ENCODE measurements around the gene MYO6. TPM values are rescaled to one million over a fixed set of nuclear protein-coding genes. Genes with fewer than 3 reads are reported as not detected.
"Not testable (repeated sequence)": the region's sequence is repeated elsewhere in the genome, so short reads cannot be mapped to it uniquely, and the experiment has no call there.

Gene MYO6
- total RNA-seq (1 to 10 TPM; 7.1 to 9.0 (median 7.9) TPM), polyA plus RNA-seq (3.3 TPM)
- long read RNA-seq, donor 1, partial matches to known transcripts = 14 of 19 reads
- long read RNA-seq, donor 1, other reads (novel, unspliced or antisense) = 5 of 19 reads
- long read RNA-seq, donor 2, partial matches to known transcripts = 1 of 4 reads
- long read RNA-seq, donor 2, other reads (novel, unspliced or antisense) = 3 of 4 reads
- long read RNA-seq, donor 3, partial matches to known transcripts = 37 of 45 reads
- long read RNA-seq, donor 3, other reads (novel, unspliced or antisense) = 8 of 45 reads
- long read RNA-seq, donor 4, partial matches to known transcripts = 0 of 1 reads
- long read RNA-seq, donor 4, other reads (novel, unspliced or antisense) = 1 of 1 reads

- no peaks in the 10 kb centered on the region for H3K4me1 ChIP-seq (ENCODE audit: control insufficient read depth, insufficient read depth, low read length)
- peak within 1 kb of the TSS; percentile 92 for H3K4me3 ChIP-seq (ENCODE audit: low read length)
- peak; percentile 98 for ATAC-seq
- no peaks in the 10 kb centered on the region for H3K9me3 ChIP-seq (ENCODE audit: control insufficient read depth, low read length)
- WGBS = under 1% methylated on average over 94 of the region's 97 CpGs
- H3K27ac ChIP-seq (ENCODE audit: low read length) = peak within 1 kb of the TSS; percentile 59
- intact Hi-C loops (cut with DNase I) = no loop called here
- H3K27me3 ChIP-seq (ENCODE audit: control insufficient read depth, insufficient read depth) = no peaks in the 10 kb centered on the region
- DNase-seq = peak; percentile 80 to 91 (median 91)
Observed at GRCh38 chr6:75748743-75749538, at the start of gene MYO6. Gene MYO6, plus strand, starts transcription at chr6:75749239. Its CDS starts 68,309 bp downstream, at chr6:75817548.

DNA sequence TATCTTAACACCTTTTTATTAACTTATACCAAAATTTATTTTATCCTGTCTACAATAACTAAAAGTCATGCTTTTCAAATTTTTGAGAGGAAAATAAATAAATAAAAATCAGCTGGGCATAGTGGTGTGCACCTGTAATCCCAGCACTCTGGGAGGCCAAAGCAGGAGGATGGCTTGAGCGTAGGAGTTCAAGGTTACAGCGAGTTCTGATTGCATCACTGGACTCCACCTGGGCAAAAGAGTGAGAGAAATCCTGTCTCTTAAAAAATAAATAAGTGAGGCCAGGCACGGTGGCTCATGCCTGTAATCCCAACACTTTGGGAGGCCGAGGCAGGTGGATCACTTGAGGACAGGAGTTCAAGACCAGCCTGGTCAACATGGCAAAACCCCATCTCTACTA lies 40.7 kb upstream of the MYO6 start:
- H3K4me1 ChIP-seq (ENCODE audit: control insufficient read depth, insufficient read depth, low read length); H3K27ac ChIP-seq (ENCODE audit: low read length); ATAC-seq; H3K9me3 ChIP-seq (ENCODE audit: control insufficient read depth, low read length); H3K4me3 ChIP-seq (ENCODE audit: low read length); DNase-seq; H3K27me3 ChIP-seq (ENCODE audit: control insufficient read depth, insufficient read depth); intact Hi-C loops (cut with DNase I): not testable (repeated sequence)
- WGBS = 99% methylated on average over 4 of the region's 4 CpGs

GRCh38 chr6:75711173-75711572 lies 37.9 kb upstream of the MYO6 start:
- Histone ChIP-seq H3K27me3 (ENCODE audit: control insufficient read depth, insufficient read depth) (no peaks in the 10 kb centered on the region), H3K4me1 (ENCODE audit: control insufficient read depth, insufficient read depth, low read length) (no peaks in the 10 kb centered on the region), H3K27ac (ENCODE audit: low read length) (no peak overlapping the region), H3K4me3 (ENCODE audit: low read length) (no peak overlapping the region), H3K9me3 (ENCODE audit: control insufficient read depth, low read length) (no peaks in the 10 kb centered on the region)
- DNase-seq = no peak
- intact Hi-C loops (cut with DNase I) = no loop called here
- WGBS = 79% methylated on average over 2 of the region's 2 CpGs
- no peak for ATAC-seq

DNA sequence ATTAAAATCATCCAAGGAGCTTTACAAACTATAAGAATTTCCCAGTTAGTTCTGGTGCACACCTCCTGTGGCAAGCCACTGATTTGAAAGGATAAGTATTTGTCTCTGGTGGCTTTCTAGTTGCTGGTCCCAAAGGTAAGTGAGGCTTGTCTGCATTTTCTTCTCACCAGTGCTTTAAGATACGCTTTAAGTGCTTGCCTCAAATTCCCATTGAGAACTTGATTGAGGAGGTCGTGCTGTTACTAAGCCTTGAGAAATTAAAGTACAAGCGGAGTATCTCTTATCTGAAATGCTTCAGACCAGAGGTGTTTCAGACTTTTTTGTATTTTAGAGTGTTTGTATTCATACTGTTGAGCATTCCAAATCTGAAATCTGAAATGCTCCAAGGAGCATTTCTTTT lies 29.9 kb upstream of the MYO6 start:
- Histone ChIP-seq H3K4me1 (ENCODE audit: control insufficient read depth, insufficient read depth, low read length) (no peaks in the 10 kb centered on the region), H3K4me3 (ENCODE audit: low read length) (no peak overlapping the region), H3K27me3 (ENCODE audit: control insufficient read depth, insufficient read depth) (no peaks in the 10 kb centered on the region), H3K9me3 (ENCODE audit: control insufficient read depth, low read length) (no peaks in the 10 kb centered on the region), H3K27ac (ENCODE audit: low read length) (no peak overlapping the region)
- DNase-seq (no peak), ATAC-seq (no peak)
- WGBS = 78% methylated on average over 3 of the region's 3 CpGs
- intact Hi-C loops (cut with DNase I) = no loop called here

GRCh38 chr6:75723382-75723781 lies 25.7 kb upstream of the MYO6 start:
- ATAC-seq = no peak
- intact Hi-C loops (cut with DNase I) = no loop called here
- WGBS = 88% methylated on average over 2 of the region's 2 CpGs

GRCh38 chr6:75727206-75727605 lies 21.8 kb upstream of the MYO6 start:
- H3K27me3 ChIP-seq (ENCODE audit: control insufficient read depth, insufficient read depth) = no peaks in the 10 kb centered on the region
- no peak overlapping the region for H3K27ac ChIP-seq (ENCODE audit: low read length)
- intact Hi-C loops (cut with DNase I) = no loop called here
- H3K4me3 ChIP-seq (ENCODE audit: low read length) = no peak overlapping the region
- ATAC-seq (no peak), DNase-seq (no peak)
- 93% methylated on average over 2 of the region's 2 CpGs for WGBS
- no peaks in the 10 kb centered on the region for H3K9me3 ChIP-seq (ENCODE audit: control insufficient read depth, low read length)
- no peaks in the 10 kb centered on the region for H3K4me1 ChIP-seq (ENCODE audit: control insufficient read depth, insufficient read depth, low read length)

More at GRCh38 chr6:75723382-75723781, 25.7 kb upstream of the MYO6 start:
- H3K9me3 ChIP-seq (ENCODE audit: control insufficient read depth, low read length) = no peaks in the 10 kb centered on the region
- H3K27ac ChIP-seq (ENCODE audit: low read length) = no peak overlapping the region
- DNase-seq = no peak
- no peaks in the 10 kb centered on the region for H3K27me3 ChIP-seq (ENCODE audit: control insufficient read depth, insufficient read depth)
- no peak overlapping the region for H3K4me3 ChIP-seq (ENCODE audit: low read length)
- no peaks in the 10 kb centered on the region for H3K4me1 ChIP-seq (ENCODE audit: control insufficient read depth, insufficient read depth, low read length)

DNA sequence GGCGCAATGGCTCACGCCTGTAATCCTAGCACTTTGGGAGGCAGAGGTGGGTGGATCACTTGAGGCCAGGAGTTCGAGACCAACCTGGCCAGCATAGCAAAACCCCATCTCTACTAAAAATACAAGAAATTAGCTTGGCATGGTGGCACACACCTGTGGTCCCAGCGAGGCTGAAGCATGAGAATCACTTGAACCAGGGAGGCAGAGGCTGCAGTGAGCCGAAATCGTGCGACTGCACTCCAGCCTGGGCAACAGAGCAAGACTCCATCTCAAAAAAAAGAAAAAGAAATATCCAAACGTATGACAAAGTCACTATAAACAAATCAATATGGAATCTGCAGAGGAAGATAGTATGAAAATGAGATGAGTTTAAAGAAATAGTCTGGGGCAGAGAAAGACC lies 18.0 kb upstream of the MYO6 start:
- H3K4me3 ChIP-seq (ENCODE audit: low read length); ATAC-seq; H3K9me3 ChIP-seq (ENCODE audit: control insufficient read depth, low read length); H3K27me3 ChIP-seq (ENCODE audit: control insufficient read depth, insufficient read depth); H3K4me1 ChIP-seq (ENCODE audit: control insufficient read depth, insufficient read depth, low read length); DNase-seq; H3K27ac ChIP-seq (ENCODE audit: low read length); intact Hi-C loops (cut with DNase I): not testable (repeated sequence)
- 91% methylated on average over 8 of the region's 8 CpGs for WGBS

DNA sequence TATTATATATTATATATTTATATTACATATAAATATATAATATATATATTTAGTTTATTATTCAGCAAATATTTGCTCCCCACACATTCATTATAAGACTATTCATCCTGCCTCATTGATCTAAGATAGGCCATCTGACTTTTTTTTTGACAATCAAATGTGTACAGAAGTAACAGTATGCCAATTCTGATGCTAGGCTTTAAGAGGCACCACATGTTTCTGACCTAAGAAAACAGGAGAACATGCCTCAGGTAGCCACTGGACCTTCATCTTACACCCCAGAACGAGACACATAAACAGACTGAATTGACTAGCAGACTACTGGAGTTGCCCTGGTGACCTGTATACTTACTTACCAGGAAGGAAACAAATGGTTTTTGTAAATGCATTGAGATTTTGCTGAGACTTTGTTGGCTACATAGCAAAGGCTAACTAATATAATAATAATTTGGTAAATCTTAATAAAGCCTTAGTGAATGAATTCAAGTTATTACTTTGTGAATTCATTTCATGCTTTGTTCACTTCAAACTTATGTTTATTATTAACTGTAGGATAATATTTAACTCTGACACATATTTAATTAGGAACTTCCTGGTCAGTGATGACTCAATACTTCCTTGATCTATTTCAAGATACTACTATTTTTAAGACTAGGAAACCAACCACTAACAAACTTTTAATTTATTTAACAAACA lies 13.4 kb upstream of the MYO6 start:
- H3K27ac ChIP-seq (ENCODE audit: low read length) = no peak overlapping the region
- no peaks in the 10 kb centered on the region for H3K27me3 ChIP-seq (ENCODE audit: control insufficient read depth, insufficient read depth)
- no peak for DNase-seq
- ATAC-seq = no peak
- no peaks in the 10 kb centered on the region for H3K9me3 ChIP-seq (ENCODE audit: control insufficient read depth, low read length)
- intact Hi-C loops (cut with DNase I) = no loop called here
- 73% methylated on average over 1 of the region's 1 CpG for WGBS
- no peak overlapping the region for H3K4me3 ChIP-seq (ENCODE audit: low read length)
- no peaks in the 10 kb centered on the region for H3K4me1 ChIP-seq (ENCODE audit: control insufficient read depth, insufficient read depth, low read length)

DNA sequence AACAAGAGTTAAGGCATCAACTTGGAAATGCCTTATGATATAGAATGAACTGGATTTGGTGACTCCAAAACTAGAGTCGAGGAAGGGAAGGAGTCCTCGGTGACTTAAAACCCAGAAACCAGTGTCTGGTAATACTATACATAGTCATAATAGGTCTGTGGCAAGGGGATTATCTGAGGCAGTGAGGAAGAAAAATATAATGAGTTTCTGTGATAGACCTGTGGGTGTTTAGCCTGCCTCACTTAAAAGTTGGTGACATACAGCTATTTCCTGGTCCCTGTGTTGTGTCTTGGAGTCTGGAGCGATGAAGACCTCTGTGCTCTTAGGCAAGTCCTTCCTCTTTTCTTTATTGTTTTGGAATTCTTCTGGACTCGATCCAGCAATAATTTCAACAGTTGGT lies 5.1 kb upstream of the MYO6 start:
- DNase-seq = no peak
- H3K27ac ChIP-seq (ENCODE audit: low read length) = no peak overlapping the region
- intact Hi-C loops (cut with DNase I) = no loop called here
- no peak overlapping the region for H3K4me3 ChIP-seq (ENCODE audit: low read length)
- WGBS = 75% methylated on average over 4 of the region's 4 CpGs
- no peak for ATAC-seq
- no peaks in the 10 kb centered on the region for H3K27me3 ChIP-seq (ENCODE audit: control insufficient read depth, insufficient read depth)
- H3K9me3 ChIP-seq (ENCODE audit: control insufficient read depth, low read length) = no peaks in the 10 kb centered on the region
- no peaks in the 10 kb centered on the region for H3K4me1 ChIP-seq (ENCODE audit: control insufficient read depth, insufficient read depth, low read length)

DNA sequence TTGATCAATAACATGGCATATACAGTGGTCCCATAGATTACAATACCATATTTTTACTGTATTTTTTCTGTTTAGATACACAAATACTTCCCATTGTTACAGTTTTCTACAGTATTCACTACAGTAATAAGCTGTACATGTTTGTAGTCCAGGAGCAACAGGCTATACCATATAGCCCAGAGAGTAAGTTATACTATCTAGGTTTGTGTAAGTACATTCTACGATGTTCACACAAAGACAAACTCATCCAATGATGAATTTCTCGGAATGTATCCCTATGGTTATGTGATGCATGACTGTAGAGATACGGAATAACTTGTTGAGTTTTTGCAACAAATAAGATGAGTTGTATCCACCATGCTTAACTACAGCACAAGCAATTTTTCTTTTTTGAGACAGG lies 3.6 kb upstream of the MYO6 start:
- intact Hi-C loops (cut with DNase I) = no loop called here
- H3K4me3 ChIP-seq (ENCODE audit: low read length) = no peak overlapping the region
- H3K9me3 ChIP-seq (ENCODE audit: control insufficient read depth, low read length) = no peaks in the 10 kb centered on the region
- H3K27me3 ChIP-seq (ENCODE audit: control insufficient read depth, insufficient read depth) = no peaks in the 10 kb centered on the region
- WGBS = 93% methylated on average over 3 of the region's 3 CpGs
- ATAC-seq (no peak), DNase-seq (no peak)
- H3K4me1 ChIP-seq (ENCODE audit: control insufficient read depth, insufficient read depth, low read length) = no peaks in the 10 kb centered on the region
- H3K27ac ChIP-seq (ENCODE audit: low read length) = no peak overlapping the region

DNA sequence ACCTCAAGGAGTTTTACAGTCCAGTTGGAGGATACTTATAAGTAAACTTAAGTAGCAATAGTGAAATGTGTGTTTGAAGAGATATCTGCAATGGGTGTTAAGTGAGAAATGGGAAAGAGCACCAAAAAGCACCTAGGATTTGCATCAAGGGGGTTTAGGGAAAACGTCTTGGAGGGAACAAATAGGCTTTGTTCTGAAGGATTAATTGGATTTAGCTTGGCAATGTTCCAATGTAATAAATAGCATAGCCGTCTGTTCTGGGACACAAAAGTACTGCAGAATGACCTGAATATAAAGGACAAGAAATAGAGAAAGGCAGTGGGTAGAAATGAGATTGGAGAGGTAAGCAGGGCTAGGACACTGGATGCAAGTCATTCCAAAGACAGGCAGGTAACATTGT lies 2.8 kb upstream of the MYO6 start:
- 17% methylated on average over 2 of the region's 2 CpGs for WGBS
- Histone ChIP-seq H3K9me3 (ENCODE audit: control insufficient read depth, low read length) (no peaks in the 10 kb centered on the region), H3K27ac (ENCODE audit: low read length) (no peak overlapping the region), H3K4me3 (ENCODE audit: low read length) (no peak overlapping the region), H3K27me3 (ENCODE audit: control insufficient read depth, insufficient read depth) (no peaks in the 10 kb centered on the region), H3K4me1 (ENCODE audit: control insufficient read depth, insufficient read depth, low read length) (no peaks in the 10 kb centered on the region)
- no peak for ATAC-seq
- DNase-seq = no peak
- intact Hi-C loops (cut with DNase I) = no loop called here
